Muscle layer of duodenum (tissue), 2 donors: ENCODE measurements around the gene ZNF236.

Experiments used
- H3K27ac ChIP-seq: one replicate; pipeline ENCODE4 v1.7.0; 2013; ENCODE audit warnings: mild to moderate bottlenecking, low read length
- H3K27me3 ChIP-seq: one replicate; pipeline ENCODE4 v1.7.0; 2013; ENCODE audit warnings: low read depth, mild to moderate bottlenecking, control low read depth, low read length
- H3K36me3 ChIP-seq, 2 donors: one replicate each; pipeline ENCODE4 v1.7.0; 2013; ENCODE audit warnings: low read length in 2 of 2, control low read depth in 1 of 2, mild to moderate bottlenecking in 1 of 2; ENCODE audit not compliant: insufficient read depth in 2 of 2, control insufficient read depth in 1 of 2
- H3K4me1 ChIP-seq, 2 donors: one replicate each; pipeline ENCODE4 v1.7.0; 2013; ENCODE audit warnings: low read length in 2 of 2, mild to moderate bottlenecking in 2 of 2, control low read depth in 1 of 2, moderate library complexity in 1 of 2; ENCODE audit not compliant: insufficient read depth in 2 of 2, control insufficient read depth in 1 of 2
- H3K4me3 ChIP-seq, 2 donors: one replicate each; pipeline ENCODE4 v1.7.0; 2013; ENCODE audit warnings: low read length in 2 of 2, low read depth in 1 of 2, mild to moderate bottlenecking in 1 of 2
- H3K9me3 ChIP-seq, 2 donors: one replicate each; pipeline ENCODE4 v1.7.0; 2013; ENCODE audit warnings: low read length in 2 of 2, control low read depth in 1 of 2, mild to moderate bottlenecking in 1 of 2; ENCODE audit not compliant: control insufficient read depth in 1 of 2
- donor health status: healthy.

ZNF236 gene

DNA sequence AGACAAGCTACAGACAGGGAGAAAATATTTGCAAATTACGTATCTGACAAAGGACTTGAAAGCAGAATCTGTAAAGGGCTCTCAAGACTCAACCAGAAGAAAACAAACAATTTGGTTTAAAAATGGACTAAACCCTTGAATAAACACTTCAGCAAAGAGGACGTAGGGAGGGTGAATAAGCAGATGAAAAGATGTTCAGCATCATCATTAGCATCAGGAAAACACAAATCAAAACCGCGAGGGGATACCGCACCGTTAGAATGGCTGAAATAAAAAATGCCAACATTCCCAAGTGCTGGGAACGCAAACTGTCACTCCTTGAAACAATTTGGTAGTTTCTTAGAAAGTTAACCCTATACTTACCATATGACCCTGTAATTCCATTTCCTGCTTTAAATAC, 173.5 kb downstream of the ZNF236 start:
- Histone ChIP-seq H3K27me3 (no peaks in the 10 kb centered on the region), H3K4me3 (no peak overlapping the region), H3K27ac (no peak overlapping the region), H3K4me1 (no peaks in the 10 kb centered on the region), H3K36me3 (no peaks in the 10 kb centered on the region), H3K9me3 (no peaks in the 10 kb centered on the region)

DNA sequence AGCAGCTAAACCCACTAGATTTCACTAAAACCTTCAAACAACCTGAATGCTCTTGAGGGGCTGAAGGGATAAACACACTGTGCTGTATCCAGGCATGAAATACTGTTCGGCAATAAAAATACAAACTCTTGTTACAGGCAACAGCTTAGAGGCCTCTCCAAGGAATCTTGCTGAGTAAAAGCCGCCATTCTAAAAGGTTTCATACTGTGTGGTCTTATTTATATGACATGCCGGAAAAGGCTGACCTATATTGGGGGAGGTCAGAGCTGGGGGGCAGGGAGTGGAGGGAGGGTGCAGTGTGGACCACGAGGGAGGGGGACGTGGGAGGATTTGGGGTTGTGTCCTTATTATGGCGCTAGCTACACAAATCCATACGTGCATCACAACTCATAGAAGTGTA, 174.1 kb downstream of the ZNF236 start:
- Histone ChIP-seq H3K27me3 (no peaks in the 10 kb centered on the region), H3K27ac (no peak overlapping the region), H3K4me1 (no peaks in the 10 kb centered on the region), H3K36me3 (no peaks in the 10 kb centered on the region), H3K4me3 (no peak overlapping the region), H3K9me3 (no peaks in the 10 kb centered on the region)

DNA sequence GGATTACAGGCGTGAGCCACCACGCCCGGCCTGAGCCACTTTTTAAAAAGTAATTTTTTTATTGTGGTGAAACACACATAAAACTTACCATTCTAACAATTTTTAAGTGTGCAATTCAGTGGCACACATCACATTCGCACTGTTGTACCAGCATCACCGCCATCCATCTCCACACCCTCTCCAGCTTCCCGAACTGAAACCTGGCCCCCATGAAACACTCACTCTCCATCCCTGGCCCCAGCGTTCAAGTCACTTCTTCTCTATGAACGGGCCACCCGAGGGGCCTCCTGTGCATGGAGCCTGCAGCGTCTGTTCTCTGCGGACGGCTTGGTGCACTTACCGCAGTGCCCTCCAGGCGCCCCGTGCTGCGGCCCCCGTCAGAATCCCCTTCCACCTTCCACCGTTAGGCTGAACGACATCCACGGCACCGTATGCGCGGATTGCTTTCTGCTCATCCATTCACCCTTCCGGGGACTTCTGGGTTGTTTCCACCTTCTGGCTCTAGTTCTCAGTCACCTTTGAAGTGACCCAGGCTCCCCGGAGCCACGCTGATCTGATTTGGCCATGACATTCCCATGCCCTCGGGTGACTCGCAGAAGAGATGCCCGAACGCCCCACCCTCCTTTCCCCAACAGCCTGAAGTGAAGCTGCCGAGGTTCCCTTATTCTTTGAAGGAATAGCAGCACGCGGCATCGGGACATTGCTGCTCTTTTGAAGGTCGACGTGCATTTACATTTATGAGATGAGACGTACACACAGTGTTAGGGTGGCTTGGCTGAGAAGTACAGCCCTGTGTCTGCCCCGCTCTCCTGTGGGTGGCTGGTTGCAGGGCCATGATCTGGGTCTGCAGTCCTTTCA, 175.8 kb downstream of the ZNF236 start:
- H3K4me3 ChIP-seq = no peak overlapping the region
- H3K4me1 ChIP-seq = no peaks in the 10 kb centered on the region

DNA sequence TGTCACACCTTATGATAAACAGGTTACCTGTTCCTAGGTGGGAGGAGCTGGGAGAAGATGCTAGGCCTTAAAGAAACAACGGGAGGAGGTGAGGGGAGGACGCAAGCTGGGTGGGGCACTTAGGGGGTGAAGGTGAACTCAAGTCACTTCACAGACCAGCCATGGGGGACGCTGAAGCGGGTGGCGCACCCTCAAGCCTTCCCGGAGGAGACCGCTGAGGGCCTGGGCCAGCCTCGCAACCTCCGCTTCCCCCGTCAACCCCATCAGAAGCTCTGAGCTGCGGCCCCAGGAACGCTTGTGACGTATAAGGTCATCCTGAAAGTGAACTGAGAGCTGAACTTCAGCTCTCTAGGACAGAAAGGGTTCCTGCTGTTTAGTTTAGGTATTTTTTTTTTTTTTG, 176.7 kb downstream of the ZNF236 start:
- Histone ChIP-seq H3K27ac (no peak overlapping the region), H3K4me1 (no peaks in the 10 kb centered on the region), H3K4me3 (no peak overlapping the region), H3K36me3 (no peaks in the 10 kb centered on the region), H3K9me3 (no peaks in the 10 kb centered on the region), H3K27me3 (no peaks in the 10 kb centered on the region)

More for the DNA sequence above, 175.8 kb downstream of the ZNF236 start:
- Histone ChIP-seq H3K9me3 (no peaks in the 10 kb centered on the region), H3K27ac (no peak overlapping the region), H3K27me3 (no peaks in the 10 kb centered on the region), H3K36me3 (no peaks in the 10 kb centered on the region)

DNA sequence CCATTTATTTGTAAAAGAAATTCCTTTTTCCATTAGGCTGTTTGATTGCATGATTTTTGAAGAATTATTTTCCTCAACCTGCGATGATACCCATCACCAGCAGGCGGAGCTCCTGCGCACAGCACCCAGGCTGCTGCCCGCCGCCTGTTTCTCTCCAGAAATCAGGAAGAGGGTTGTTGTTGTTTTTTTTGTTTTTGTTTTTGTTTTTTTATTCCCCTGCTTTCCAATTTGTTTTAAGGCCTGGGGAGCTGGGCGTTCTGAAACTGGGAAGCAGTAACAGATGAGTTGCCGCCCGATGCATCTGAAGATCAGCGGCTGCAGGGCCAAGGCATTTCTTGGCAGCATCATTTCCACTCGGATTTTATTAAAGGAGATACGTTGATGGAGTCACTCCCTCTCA, 178.2 kb downstream of the ZNF236 start:
- H3K27ac ChIP-seq = no peak overlapping the region
- no peaks in the 10 kb centered on the region for H3K4me1 ChIP-seq
- no peaks in the 10 kb centered on the region for H3K27me3 ChIP-seq
- H3K9me3 ChIP-seq = no peaks in the 10 kb centered on the region
- H3K4me3 ChIP-seq = peak overlapping the region in 1 of 2 donors; percentile 34
- no peaks in the 10 kb centered on the region for H3K36me3 ChIP-seq

DNA sequence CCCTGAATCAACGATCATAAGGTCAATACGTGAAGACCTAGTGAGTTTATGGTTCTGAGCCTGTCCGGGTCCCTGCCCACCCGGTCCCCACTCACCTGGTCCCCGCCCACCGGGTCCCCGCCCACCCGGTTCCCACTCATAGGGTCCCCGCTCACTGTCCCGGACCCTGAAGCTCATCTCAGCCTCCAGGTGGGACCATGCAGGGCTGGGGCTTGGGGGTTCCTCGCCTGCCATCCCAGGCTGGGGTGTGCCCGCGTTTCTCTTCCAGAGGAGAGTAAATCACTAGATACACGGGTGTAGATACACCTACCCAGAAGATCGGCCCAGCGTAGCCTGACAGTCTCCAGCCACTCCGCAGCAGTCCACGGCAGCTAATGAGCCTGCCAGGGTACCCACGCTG, 178.7 kb downstream of the ZNF236 start:
- no peak overlapping the region for H3K27ac ChIP-seq
- H3K4me1 ChIP-seq = no peaks in the 10 kb centered on the region
- H3K36me3 ChIP-seq = no peaks in the 10 kb centered on the region
- no peaks in the 10 kb centered on the region for H3K9me3 ChIP-seq
- no peaks in the 10 kb centered on the region for H3K27me3 ChIP-seq
- no peak overlapping the region for H3K4me3 ChIP-seq

DNA sequence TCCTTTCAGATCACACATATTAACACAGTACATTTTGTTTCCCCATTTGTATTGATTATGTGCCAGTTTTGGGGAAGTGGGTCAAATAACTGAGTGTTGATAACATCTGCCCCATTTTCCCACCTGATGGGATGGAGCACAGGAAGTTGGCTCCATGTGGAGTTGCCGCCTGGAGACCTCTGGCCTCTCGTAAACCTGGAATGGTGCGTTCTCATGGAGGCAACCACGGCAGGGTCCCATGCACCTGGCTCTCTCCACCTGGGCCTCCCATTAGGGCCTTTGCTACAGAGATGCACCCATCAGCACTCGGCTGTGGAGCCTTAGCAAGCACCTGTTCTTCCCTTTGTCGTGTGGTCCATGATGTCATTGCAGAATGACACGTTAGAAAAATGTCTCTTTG, 179.6 kb downstream of the ZNF236 start:
- Histone ChIP-seq H3K27me3 (no peaks in the 10 kb centered on the region), H3K27ac (no peak overlapping the region), H3K4me1 (no peaks in the 10 kb centered on the region), H3K4me3 (no peak overlapping the region), H3K36me3 (no peaks in the 10 kb centered on the region), H3K9me3 (no peaks in the 10 kb centered on the region)

DNA sequence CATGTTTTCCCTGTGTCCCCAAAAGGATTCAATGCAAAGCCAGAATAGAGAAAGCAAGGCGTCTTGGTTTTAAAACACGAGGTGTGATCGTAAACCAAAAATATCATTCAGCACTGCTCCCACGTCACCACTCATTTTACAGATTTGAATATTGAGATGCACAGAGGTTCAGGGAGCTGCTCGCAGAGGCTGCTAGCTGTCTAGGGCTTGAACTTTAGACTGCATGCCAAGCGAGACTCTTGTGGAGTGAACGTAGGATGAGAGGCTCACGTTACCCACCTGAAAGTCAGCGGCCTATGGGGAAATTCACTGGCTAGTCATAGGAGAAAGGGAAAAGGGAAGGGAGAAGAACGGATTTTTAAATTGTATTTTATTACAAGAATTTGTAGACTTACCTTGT, 180.1 kb downstream of the ZNF236 start:
- Histone ChIP-seq H3K27ac (no peak overlapping the region), H3K9me3 (no peaks in the 10 kb centered on the region), H3K36me3 (no peaks in the 10 kb centered on the region), H3K27me3 (no peaks in the 10 kb centered on the region), H3K4me1 (no peaks in the 10 kb centered on the region), H3K4me3 (no peak overlapping the region)

DNA sequence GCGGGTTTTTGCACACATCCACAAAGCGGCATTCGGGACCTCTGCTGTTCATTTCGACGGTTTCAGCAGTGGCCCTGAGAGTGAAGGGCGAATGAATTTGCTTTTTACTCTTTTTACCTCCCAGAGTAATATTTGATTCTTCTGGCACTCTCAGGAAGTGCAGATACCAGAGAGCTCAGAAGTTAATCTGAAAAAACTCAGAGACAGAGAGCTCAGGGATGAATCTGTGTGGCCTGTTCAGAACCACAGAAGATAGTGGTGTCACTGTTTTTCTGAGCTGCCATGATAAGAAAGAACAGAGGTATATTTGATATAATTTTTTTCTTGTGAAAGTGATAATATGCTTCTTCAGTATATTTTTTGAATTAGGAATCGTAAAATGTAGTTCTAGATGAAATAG, 181.0 kb downstream of the ZNF236 start:
- Histone ChIP-seq H3K4me1 (no peaks in the 10 kb centered on the region), H3K36me3 (no peaks in the 10 kb centered on the region), H3K4me3 (no peak overlapping the region), H3K27ac (no peak overlapping the region), H3K9me3 (no peaks in the 10 kb centered on the region), H3K27me3 (no peaks in the 10 kb centered on the region)

DNA sequence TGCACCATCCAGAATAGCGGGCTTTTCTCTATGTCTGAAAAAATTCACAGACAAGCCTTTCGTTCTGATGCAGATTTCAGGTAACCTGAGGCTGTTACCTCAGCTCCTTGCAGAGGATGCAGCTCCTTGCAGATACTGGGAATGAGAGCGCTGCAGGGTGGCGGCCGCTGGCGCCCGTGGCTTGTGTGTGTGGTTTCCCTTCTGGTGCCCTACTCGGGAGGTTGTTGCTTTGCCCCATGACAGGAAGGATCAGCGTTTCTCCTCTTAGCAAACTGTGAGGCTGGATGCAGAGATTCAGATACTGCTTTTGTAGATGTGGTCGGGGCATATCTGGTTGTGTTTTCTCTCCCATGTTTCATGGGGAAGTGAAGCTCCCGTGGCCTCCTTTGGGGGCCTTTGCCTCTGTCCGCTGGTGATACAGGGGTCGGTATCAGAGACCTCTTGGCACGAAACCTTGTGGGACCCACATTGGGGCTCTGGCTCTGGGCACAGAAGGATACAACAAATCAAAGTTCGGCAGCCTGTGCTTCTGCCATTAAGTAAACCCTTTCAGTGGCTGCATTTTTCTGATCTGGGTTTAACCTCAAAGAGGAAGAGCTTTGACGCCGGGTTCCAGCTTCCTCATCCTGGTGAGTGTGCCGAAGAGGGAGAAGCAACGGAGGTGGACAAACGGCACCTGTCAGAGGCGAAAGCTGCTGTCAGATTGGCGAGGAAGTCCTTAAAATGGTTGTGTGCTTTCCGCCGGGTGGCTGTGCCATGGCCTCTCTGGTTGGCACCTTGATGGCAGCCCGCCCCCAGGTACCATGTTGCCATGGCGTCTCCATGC, 182.4 kb downstream of the ZNF236 start:
- H3K27ac ChIP-seq = no peak overlapping the region
- H3K4me1 ChIP-seq = no peaks in the 10 kb centered on the region
- no peak overlapping the region for H3K4me3 ChIP-seq
- H3K27me3 ChIP-seq = no peaks in the 10 kb centered on the region
- H3K36me3 ChIP-seq = peaks cover 0 to 7% of the 10 kb centered on the region in 2 donors
- no peaks in the 10 kb centered on the region for H3K9me3 ChIP-seq

DNA sequence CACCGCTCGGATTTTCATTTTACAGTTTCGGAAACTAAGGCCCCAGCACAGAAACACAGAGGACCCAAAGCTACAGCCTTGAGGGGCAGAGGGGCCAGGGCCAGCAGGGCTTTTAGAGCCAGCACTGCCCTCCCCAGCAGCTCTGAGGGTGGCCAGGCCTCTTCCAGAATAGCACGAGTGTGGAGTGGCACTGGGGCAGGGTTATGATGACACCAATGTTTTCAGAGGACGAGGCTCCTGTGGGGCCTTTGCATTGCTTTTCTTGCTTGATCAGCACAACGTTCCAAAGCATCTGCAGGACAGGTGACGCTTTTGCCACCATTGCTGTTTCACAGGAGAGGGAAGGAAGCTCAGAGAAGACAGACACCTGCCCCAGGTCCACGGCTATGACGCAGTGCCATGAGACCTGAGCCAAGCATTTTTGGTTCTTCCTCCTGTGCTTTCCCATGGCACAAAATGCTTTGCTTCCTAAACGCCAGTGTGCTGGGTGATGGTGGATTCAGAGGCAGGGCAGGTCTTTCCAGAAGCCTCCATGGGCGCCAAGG, 183.4 kb downstream of the ZNF236 start:
- peaks cover 0 to 7% of the 10 kb centered on the region in 2 donors for H3K36me3 ChIP-seq
- no peaks in the 10 kb centered on the region for H3K9me3 ChIP-seq
- no peak overlapping the region for H3K4me3 ChIP-seq
- no peak overlapping the region for H3K27ac ChIP-seq
- no peaks in the 10 kb centered on the region for H3K27me3 ChIP-seq
- H3K4me1 ChIP-seq = no peaks in the 10 kb centered on the region
